A549 (cell line): ENCODE measurements around the gene PITPNM3. TPM values are rescaled to one million over a fixed set of nuclear protein-coding genes. Genes with fewer than 3 reads are reported as not detected.

Experiments used
- ATAC-seq, 2 experiments: fragments of 200-7000 bp in 1 of 2; fragments of >200 bp in 1 of 2; cut with Nextera tagmentation in 1 of 2; cut with Tn5 transposase in 1 of 2; 3 replicates each; pipeline versions ENCODE4 v1.8.0 to v1.9.1; 2018 to 2020; ENCODE audit warnings: mild to moderate bottlenecking in 1 of 2, moderate library complexity in 1 of 2
- CTCF ChIA-PET: fragments of 300-600 bp; sonication (Branson Sonifier 250); formaldehyde crosslinking; extraction: SDS; loops from one replicate; lab custom pipeline; 2021; ENCODE audit warnings: antibody characterized with exemption, inconsistent platforms; lab: Yijun Ruan, JAX
- POLR2A ChIA-PET: fragments of 350-600 bp; formaldehyde crosslinking; extraction: SDS; loops from one replicate; lab custom pipeline; 2021; ENCODE audit warnings: antibody characterized with exemption, inconsistent platforms; lab: Yijun Ruan, JAX
- DNase-seq, 2 experiments: peaks; one replicate each; pipeline versions ENCODE4 v3.0.0 to v3.0.0-alpha.2; 2011 to 2016; ENCODE audit warnings: low read depth in 1 of 2, low spot score in 1 of 2
- FAIRE-seq: peaks from 2 replicates; lab custom pipeline; 2011; peaks lifted over from hg19 to GRCh38; lab: Jason Lieb, UNC
- H3K27ac ChIP-seq, 2 experiments: fragments of >200 bp; sonication (Bioruptor Twin); formaldehyde crosslinking; 3 replicates each; pipeline ENCODE4 v1.5.1; 2016 to 2017
- H3K4me1 ChIP-seq: fragments of >200 bp; sonication (Bioruptor Twin); formaldehyde crosslinking; 3 replicates; pipeline ENCODE4 v1.6.1; 2016
- H3K4me2 ChIP-seq: fragments of >200 bp; sonication (Bioruptor Twin); formaldehyde crosslinking; 3 replicates; pipeline ENCODE4 v1.6.1; 2016
- H3K4me3 ChIP-seq: fragments of >200 bp; sonication (Bioruptor Twin); formaldehyde crosslinking; 3 replicates; pipeline ENCODE4 v1.5.1; 2016
- H3K9me3 ChIP-seq: fragments of >200 bp; sonication (Bioruptor Twin); formaldehyde crosslinking; 3 replicates; pipeline ENCODE4 v1.6.1; 2016
- ATOH8 ChIP-seq: fragments of 250-450 bp; sonication (Bioruptor Pico); IDR thresholded peaks from 2 replicates; pipeline ENCODE4 v1.5.0; 2020; ENCODE audit warnings: low read depth, mild to moderate bottlenecking, moderate library complexity
- BCL3 ChIP-seq: fragments of >200 bp; sonication (Bioruptor Twin); formaldehyde crosslinking; IDR thresholded peaks from 3 replicates; pipeline ENCODE4 v1.6.1; 2016
- CEBPB ChIP-seq, 2 experiments: fragments of >200 bp in 1 of 2; sonication (Bioruptor Twin) in 1 of 2; formaldehyde crosslinking in 1 of 2; IDR thresholded peaks; 2 replicates each; pipeline ENCODE4 v1.6.1; 2012 to 2016
- CTCF ChIP-seq: fragments of >200 bp; sonication (Bioruptor Twin); formaldehyde crosslinking; IDR thresholded peaks from 3 replicates; pipeline ENCODE4 v1.5.1; 2016
- EHMT2 ChIP-seq: fragments of 200-600 bp; sonication (generic); IDR thresholded peaks from 2 replicates; pipeline ENCODE4 v1.6.1; 2016; ENCODE audit warnings: antibody characterized with exemption, low read depth, mild to moderate bottlenecking, moderate library complexity
- EP300 ChIP-seq, 2 experiments: fragments of >200 bp; sonication (Bioruptor Twin); formaldehyde crosslinking; IDR thresholded peaks; 2 replicates in 1 of 2; 3 replicates in 1 of 2; pipeline ENCODE4 v1.6.1; 2016 to 2017
- FOSB ChIP-seq: fragments of 250-450 bp; sonication (Bioruptor Pico); IDR thresholded peaks from 2 replicates; pipeline ENCODE4 v1.5.0; 2020; ENCODE audit warnings: mild to moderate bottlenecking, moderate library complexity
- HDAC2 ChIP-seq: fragments of 200-600 bp; sonication (generic); IDR thresholded peaks from 2 replicates; pipeline ENCODE4 v1.6.1; 2016
- HEYL ChIP-seq: fragments of 250-450 bp; sonication (Bioruptor Pico); IDR thresholded peaks from 2 replicates; pipeline ENCODE4 v1.8.0; 2021; ENCODE audit warnings: mild to moderate bottlenecking, moderate library complexity
- HOXB5 ChIP-seq: fragments of 250-450 bp; sonication (Bioruptor Pico); IDR thresholded peaks from 2 replicates; pipeline ENCODE4 v1.5.0; 2020; ENCODE audit warnings: mild to moderate bottlenecking, moderate library complexity
- JUNB ChIP-seq: fragments of >200 bp; sonication (Bioruptor Twin); formaldehyde crosslinking; IDR thresholded peaks from 2 replicates; pipeline ENCODE4 v1.6.1; 2016
- NFE2L2 ChIP-seq: fragments of 150-350 bp; conservative IDR thresholded peaks from 2 replicates; pipeline ENCODE4 v1.6.1; 2014; ENCODE audit warnings: low read length
- NR3C1 ChIP-seq: fragments of >200 bp; sonication (Bioruptor Twin); formaldehyde crosslinking; IDR thresholded peaks from 3 replicates; pipeline ENCODE4 v1.6.1; 2017
- PBX3 ChIP-seq: IDR thresholded peaks from 2 replicates; pipeline ENCODE4 v1.6.1; 2012
- RAD21 ChIP-seq, 2 experiments: fragments of >200 bp in 1 of 2; sonication (Bioruptor Twin) in 1 of 2; formaldehyde crosslinking in 1 of 2; IDR thresholded peaks in 1 of 2; conservative IDR thresholded peaks in 1 of 2; 2 replicates in 1 of 2; 3 replicates in 1 of 2; pipeline ENCODE4 v1.6.1; 2012 to 2018; ENCODE audit warnings: inconsistent platforms in 1 of 2
- REST ChIP-seq: fragments of 200-600 bp; sonication (generic); IDR thresholded peaks from 2 replicates; pipeline ENCODE4 v1.6.1; 2016; ENCODE audit warnings: antibody characterized with exemption, mild to moderate bottlenecking, moderate library complexity
- RNF2 ChIP-seq: fragments of 200-600 bp; sonication (generic); IDR thresholded peaks from 2 replicates; pipeline ENCODE4 v1.6.1; 2016; ENCODE audit warnings: low read depth, mild to moderate bottlenecking, antibody characterized with exemption, moderate library complexity, borderline replicate concordance
- SREBF2 ChIP-seq: fragments of 450-650 bp; IDR thresholded peaks from 2 replicates; pipeline ENCODE4 v1.6.1; 2014; ENCODE audit warnings: mild to moderate bottlenecking, moderate library complexity
- TFCP2L1 ChIP-seq: fragments of 250-450 bp; sonication (Bioruptor Pico); IDR thresholded peaks from 2 replicates; pipeline ENCODE4 v1.5.0; 2021; ENCODE audit warnings: mild to moderate bottlenecking
- TP53 ChIP-seq: fragments of 250-450 bp; sonication (Bioruptor Pico); IDR thresholded peaks from 2 replicates; pipeline ENCODE4 v1.5.0; 2021; ENCODE audit warnings: mild to moderate bottlenecking, moderate library complexity
- WGBS: methylation state at CpG from one replicate; pipeline ENCODE4 v1.1.6; 2017; ENCODE audit errors: missing lambda C conversion rate; 5-methylcytosine and 5-hydroxymethylcytosine counted together
- polyA plus RNA-seq, 4 experiments: library from polyadenylated mRNA; depleted of rRNA in 3 of 4; stranded (reverse); fragments of >200 nt; fragmentation: RNase III in 1 of 4; extraction: RNeasy Plus Mini Kit Qiagen cat#74134 plus additional on column Dnase treatment in 1 of 4; gene quantifications; 2 replicates in 3 of 4; 3 replicates in 1 of 4; pipeline ENCODE4 v1.2.3, GENCODE V29; 2011 to 2017

PITPNM3 gene
- polyA plus RNA-seq, 2 of the 4 experiments (the other 2 are of a cell fraction): 0.80 to 2.2 TPM

- Histone ChIP-seq H3K4me3 (no peak overlapping the region), H3K4me1 (peaks cover 47% of the 10 kb centered on the region), H3K9me3 (no peaks in the 10 kb centered on the region), H3K4me2 (no peak overlapping the region), H3K27ac (no peak overlapping the region)
- DNase-seq (no peak), FAIRE-seq (peak; percentile 87), ATAC-seq (no peak)
- no peak for TF ChIP-seq SREBF2
- TF ChIP-seq HEYL (CRISPR knock-in tag): no peak
- TF ChIP-seq RAD21 (conservative IDR thresholded peaks at IDR 0.05 in 1 of 2, IDR thresholded peaks at IDR 0.05 in 1 of 2): no peak
- TF ChIP-seq JUNB: no peak
- no peak for TF ChIP-seq NFE2L2
- TF ChIP-seq TFCP2L1 (CRISPR knock-in tag): no peak
- TF ChIP-seq REST: no peak
- no peak for TF ChIP-seq ATOH8 (CRISPR knock-in tag)
- TF ChIP-seq CTCF: no peak
- TF ChIP-seq RNF2: no peak
- no peak for TF ChIP-seq EHMT2
- no peak for TF ChIP-seq EP300 (IDR thresholded peaks at IDR 0.05)
- no peak for TF ChIP-seq PBX3
- no peak for TF ChIP-seq FOSB (CRISPR knock-in tag)
- TF ChIP-seq HOXB5 (CRISPR knock-in tag): no peak
- TF ChIP-seq HDAC2: no peak
- no peak for TF ChIP-seq NR3C1
- no peak for TF ChIP-seq TP53 (CRISPR knock-in tag)
- no peak for TF ChIP-seq BCL3
- no peak for TF ChIP-seq CEBPB (IDR thresholded peaks at IDR 0.05)
- WGBS: 75% methylated on average over 2 of the region's 2 CpGs
- ChIA-PET CTCF (interaction anchor here (1.1 to 2.8 kb wide), 2 partner anchors 12 to 124 kb away, joined by 3 to 18 read pairs; no protein-coding TSS in a partner anchor), POLR2A (no interaction called here)
Measured at GRCh38 chr17:6596511-6596910, 40.2 kb upstream of the PITPNM3 start.
